HepG2 (cell line): Measurements from ENCODE around the gene VEGFB. TPM values are rescaled to one million over a fixed set of nuclear protein-coding genes. Genes with fewer than 3 reads are reported as not detected.
A peak's percentile ranks its signal among the peaks of the same experiment; 100 is the strongest.

Experiments used
- CCAR2 ChIP-seq: fragments of 200-400 bp; formaldehyde crosslinking; optimal IDR thresholded peaks from 2 replicates; pipeline ENCODE3; 2018; ENCODE audit warnings: low read depth, mild to moderate bottlenecking, low read length, moderate library complexity
- HCFC1 ChIP-seq: fragments of 150-350 bp; IDR thresholded peaks from 2 replicates; pipeline ENCODE4 v1.6.1; 2014; ENCODE audit warnings: low read depth, low read length
- SNAI1 ChIP-seq: sonication (generic); formaldehyde crosslinking; IDR thresholded peaks from 2 replicates; pipeline ENCODE4 v1.5.0; 2020; ENCODE audit warnings: mild to moderate bottlenecking, missing genetic modification reagents, borderline replicate concordance
- ZBTB40 ChIP-seq, 2 experiments: fragments of 450-650 bp in 1 of 2; sonication (generic) in 1 of 2; formaldehyde crosslinking in 1 of 2; IDR thresholded peaks; 2 replicates each; pipeline versions ENCODE4 v1.6.1 to v1.8.0; 2016 to 2022; ENCODE audit warnings: antibody characterized with exemption in 1 of 2, mild to moderate bottlenecking in 1 of 2, missing genetic modification reagents in 1 of 2
- ZFP82 ChIP-seq: sonication (generic); formaldehyde crosslinking; IDR thresholded peaks from 2 replicates; pipeline ENCODE4 v1.5.1; 2020; ENCODE audit warnings: mild to moderate bottlenecking, missing genetic modification reagents, borderline replicate concordance
- ZNF414 ChIP-seq: sonication (generic); formaldehyde crosslinking; IDR thresholded peaks from 2 replicates; pipeline ENCODE4 v1.5.0; 2020; ENCODE audit warnings: missing genetic modification reagents
- ZNF563 ChIP-seq: sonication (generic); formaldehyde crosslinking; IDR thresholded peaks from 2 replicates; pipeline ENCODE4 v1.8.0; 2022; ENCODE audit warnings: mild to moderate bottlenecking, moderate library complexity, missing genetic modification reagents
- ZNF652 ChIP-seq: IDR thresholded peaks from 2 replicates; pipeline ENCODE4 v1.6.1; 2016; ENCODE audit warnings: low read depth, borderline replicate concordance
- ZNF660 ChIP-seq: sonication (generic); formaldehyde crosslinking; IDR thresholded peaks from 2 replicates; pipeline ENCODE4 v1.5.1; 2020; ENCODE audit warnings: mild to moderate bottlenecking, low read depth, missing genetic modification reagents, borderline replicate concordance
- polyA plus RNA-seq, 8 experiments: library from polyadenylated mRNA; depleted of rRNA in 3 of 8; stranded (reverse) in 7 of 8; unstranded in 1 of 8; fragments of >200 nt; fragmentation: Illumina TruSeq in 4 of 8; extraction: Trizol in 4 of 8; gene quantifications; 2 replicates each; pipeline versions ENCODE4 v1.2.1 to v1.2.3, GENCODE V29; 2011 to 2016; ENCODE audit warnings: low read depth in 4 of 8, missing spikeins in 1 of 8, mixed read lengths in 1 of 8; ENCODE audit not compliant: insufficient read depth in 1 of 8
- total RNA-seq, 5 experiments: library from RNA; depleted of rRNA; stranded (reverse); fragments of >200 nt; fragmentation: Illumina TruSeq; extraction: Trizol; gene quantifications; 2 replicates each; pipeline ENCODE4 v1.2.3, GENCODE V29; 2016; ENCODE audit warnings: low read depth in 1 of 5
- TF ChIP-seq, protein P1 (sequence below): sonication (generic); formaldehyde crosslinking; IDR thresholded peaks from 2 replicates; pipeline ENCODE4 v1.5.0; 2020; ENCODE audit warnings: mild to moderate bottlenecking, missing genetic modification reagents, moderate library complexity
- TF ChIP-seq, protein P2 (sequence below): sonication (generic); formaldehyde crosslinking; IDR thresholded peaks from 2 replicates; pipeline ENCODE4 v1.4.0; 2020; ENCODE audit warnings: missing genetic modification reagents
- TF ChIP-seq, protein P3 (sequence below): sonication (generic); formaldehyde crosslinking; IDR thresholded peaks from 2 replicates; pipeline ENCODE4 v1.8.0; 2022; ENCODE audit warnings: missing genetic modification reagents, mild to moderate bottlenecking, inconsistent platforms, borderline replicate concordance

Gene VEGFB
- total and polyA plus RNA-seq, 2 of the 13 experiments (the other 11 are each of a cell fraction or from before 2014, with no cell fraction given): 9.0 to 11.3 TPM

DNA sequence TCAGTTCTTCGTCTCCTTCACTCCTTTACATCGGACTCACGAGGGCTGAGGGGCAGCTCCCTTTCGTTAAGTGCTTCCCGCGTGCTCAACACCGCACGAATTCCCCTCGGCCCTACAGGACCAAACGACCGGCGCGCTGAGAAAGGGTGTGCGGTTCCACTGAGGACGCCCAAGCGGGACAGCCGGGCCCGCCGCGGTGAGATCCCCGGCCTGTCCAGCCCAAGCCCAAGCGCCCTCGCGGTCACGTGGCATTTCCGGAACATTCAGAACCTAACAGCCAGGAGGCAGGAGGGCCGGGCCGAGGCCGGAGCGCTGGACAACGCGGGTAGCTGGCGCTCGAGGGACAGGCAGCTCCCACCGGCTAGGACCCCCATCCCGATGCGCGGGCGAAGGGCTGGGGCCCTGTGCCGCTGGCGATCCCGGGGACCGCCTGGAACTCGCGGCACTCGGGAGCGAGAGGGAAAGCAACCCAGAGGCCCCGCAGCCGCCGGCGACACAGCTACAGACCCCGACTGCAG, 49.1 kb upstream of the VEGFB start (continued):
- TF ChIP-seq ZBTB40 (IDR thresholded peaks at IDR 0.05): no peak
- TF ChIP-seq ZBTB40 (CRISPR knock-in tag; IDR thresholded peaks at IDR 0.05): peak; percentile 93; the same call in 1 of the 2 replicates
- TF ChIP-seq, protein P1, sequence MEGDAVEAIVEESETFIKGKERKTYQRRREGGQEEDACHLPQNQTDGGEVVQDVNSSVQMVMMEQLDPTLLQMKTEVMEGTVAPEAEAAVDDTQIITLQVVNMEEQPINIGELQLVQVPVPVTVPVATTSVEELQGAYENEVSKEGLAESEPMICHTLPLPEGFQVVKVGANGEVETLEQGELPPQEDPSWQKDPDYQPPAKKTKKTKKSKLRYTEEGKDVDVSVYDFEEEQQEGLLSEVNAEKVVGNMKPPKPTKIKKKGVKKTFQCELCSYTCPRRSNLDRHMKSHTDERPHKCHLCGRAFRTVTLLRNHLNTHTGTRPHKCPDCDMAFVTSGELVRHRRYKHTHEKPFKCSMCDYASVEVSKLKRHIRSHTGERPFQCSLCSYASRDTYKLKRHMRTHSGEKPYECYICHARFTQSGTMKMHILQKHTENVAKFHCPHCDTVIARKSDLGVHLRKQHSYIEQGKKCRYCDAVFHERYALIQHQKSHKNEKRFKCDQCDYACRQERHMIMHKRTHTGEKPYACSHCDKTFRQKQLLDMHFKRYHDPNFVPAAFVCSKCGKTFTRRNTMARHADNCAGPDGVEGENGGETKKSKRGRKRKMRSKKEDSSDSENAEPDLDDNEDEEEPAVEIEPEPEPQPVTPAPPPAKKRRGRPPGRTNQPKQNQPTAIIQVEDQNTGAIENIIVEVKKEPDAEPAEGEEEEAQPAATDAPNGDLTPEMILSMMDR (CRISPR knock-in tag): peak; percentile 44
- TF ChIP-seq ZFP82: peak; percentile 98
- peak; percentile 89; the same call in 1 of the 2 replicates for TF ChIP-seq ZNF660
- TF ChIP-seq, protein P2, sequence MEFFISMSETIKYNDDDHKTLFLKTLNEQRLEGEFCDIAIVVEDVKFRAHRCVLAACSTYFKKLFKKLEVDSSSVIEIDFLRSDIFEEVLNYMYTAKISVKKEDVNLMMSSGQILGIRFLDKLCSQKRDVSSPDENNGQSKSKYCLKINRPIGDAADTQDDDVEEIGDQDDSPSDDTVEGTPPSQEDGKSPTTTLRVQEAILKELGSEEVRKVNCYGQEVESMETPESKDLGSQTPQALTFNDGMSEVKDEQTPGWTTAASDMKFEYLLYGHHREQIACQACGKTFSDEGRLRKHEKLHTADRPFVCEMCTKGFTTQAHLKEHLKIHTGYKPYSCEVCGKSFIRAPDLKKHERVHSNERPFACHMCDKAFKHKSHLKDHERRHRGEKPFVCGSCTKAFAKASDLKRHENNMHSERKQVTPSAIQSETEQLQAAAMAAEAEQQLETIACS: peak; percentile 53
- TF ChIP-seq SNAI1 (CRISPR knock-in tag): peak; percentile 79; the same call in 1 of the 2 replicates
- peak; percentile 95 for TF ChIP-seq ZNF563 (CRISPR knock-in tag)
- no peak for TF ChIP-seq HCFC1
- peak; percentile 31; the same call in 1 of the 2 replicates for TF ChIP-seq ZNF414 (CRISPR knock-in tag)
- TF ChIP-seq ZNF652 (CRISPR knock-in tag): no peak; the same call in 1 of the 2 replicates
- TF ChIP-seq, protein P3, sequence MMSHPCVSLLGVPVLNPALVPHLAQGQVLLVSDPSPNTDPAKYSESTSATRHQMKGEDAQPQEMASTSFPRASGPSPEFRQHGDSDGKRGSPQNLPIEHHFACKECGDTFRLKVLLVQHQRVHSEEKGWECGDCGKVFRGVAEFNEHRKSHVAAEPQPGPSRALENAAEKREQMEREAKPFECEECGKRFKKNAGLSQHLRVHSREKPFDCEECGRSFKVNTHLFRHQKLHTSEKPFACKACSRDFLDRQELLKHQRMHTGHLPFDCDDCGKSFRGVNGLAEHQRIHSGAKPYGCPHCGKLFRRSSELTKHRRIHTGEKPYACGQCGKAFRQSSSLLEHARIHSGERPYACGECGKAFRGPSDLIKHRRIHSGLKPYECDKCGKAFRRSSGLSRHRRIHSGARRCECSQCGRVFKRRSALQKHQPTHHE (CRISPR knock-in tag): peak; percentile 80; the same call in 1 of the 2 replicates
- TF ChIP-seq CCAR2: no peak
